Muscle of leg (tissue), 11 donors: ENCODE results near the gene GNB3. TPM values are rescaled to one million over a fixed set of nuclear protein-coding genes. Genes with fewer than 3 reads are reported as not detected.

Experiments used
- DNase-seq: peaks from one replicate; pipeline ENCODE4 v3.0.0; 2013
- H3K27ac ChIP-seq: one replicate; pipeline ENCODE4 v1.5.1; 2013; ENCODE audit warnings: mild to moderate bottlenecking, low read length, control low read depth
- H3K27me3 ChIP-seq: one replicate; pipeline ENCODE4 v1.6.1; 2013; ENCODE audit warnings: low read length; ENCODE audit not compliant: control insufficient read depth, insufficient read depth
- H3K36me3 ChIP-seq: one replicate; pipeline ENCODE4 v1.6.1; 2013; ENCODE audit warnings: low read length; ENCODE audit not compliant: control insufficient read depth, insufficient read depth
- H3K4me1 ChIP-seq: one replicate; pipeline ENCODE4 v1.6.1; 2013; ENCODE audit warnings: low read length; ENCODE audit not compliant: control insufficient read depth, insufficient read depth
- H3K4me3 ChIP-seq: one replicate; pipeline ENCODE4 v1.5.1; 2013; ENCODE audit warnings: low read length, control low read depth
- H3K9me3 ChIP-seq: replicated peaks from 2 replicates; pipeline ENCODE4 v1.6.1; 2013; ENCODE audit warnings: low read depth, low read length; ENCODE audit not compliant: control insufficient read depth
- WGBS: methylation state at CpG from one replicate; pipeline ENCODE4 v1.1.5; 2013; ENCODE audit warnings: missing lambda C conversion rate; ENCODE audit not compliant: insufficient coverage; 5-methylcytosine and 5-hydroxymethylcytosine counted together
- polyA plus RNA-seq, 8 donors: library from polyadenylated mRNA; unstranded; fragments of 120-200 nt; gene quantifications; one replicate each; pipeline versions ENCODE4 v1.2.1 to v1.2.3, GENCODE V29; 2013; ENCODE audit warnings: inconsistent platforms in 1 of 8, low replicate concordance in 1 of 8; ENCODE audit not compliant: insufficient read length in 8 of 8, insufficient read depth in 1 of 8
- total RNA-seq: library from RNA; stranded (reverse); fragments of 120-200 nt; gene quantifications from one replicate; pipeline ENCODE4 v1.2.4, GENCODE V29; 2013

The GNB3 gene
- total and polyA plus RNA-seq, 9 donors = 4.7 to 41.7 (median 22.4) TPM

- Histone ChIP-seq H3K9me3 (no peaks in the 10 kb centered on the region), H3K4me1 (peaks cover 64% of the 10 kb centered on the region), H3K27me3 (peaks cover 4% of the 10 kb centered on the region), H3K4me3 (peak overlapping the region; percentile 54), H3K27ac (peak overlapping the region; percentile 52), H3K36me3 (no peaks in the 10 kb centered on the region)
- WGBS = 21% methylated on average over 2 of the region's 7 CpGs
- DNase-seq = no peak
These were observed 18.1 kb upstream of the GNB3 start for GRCh38 chr12:6822426-6823135.

DNA sequence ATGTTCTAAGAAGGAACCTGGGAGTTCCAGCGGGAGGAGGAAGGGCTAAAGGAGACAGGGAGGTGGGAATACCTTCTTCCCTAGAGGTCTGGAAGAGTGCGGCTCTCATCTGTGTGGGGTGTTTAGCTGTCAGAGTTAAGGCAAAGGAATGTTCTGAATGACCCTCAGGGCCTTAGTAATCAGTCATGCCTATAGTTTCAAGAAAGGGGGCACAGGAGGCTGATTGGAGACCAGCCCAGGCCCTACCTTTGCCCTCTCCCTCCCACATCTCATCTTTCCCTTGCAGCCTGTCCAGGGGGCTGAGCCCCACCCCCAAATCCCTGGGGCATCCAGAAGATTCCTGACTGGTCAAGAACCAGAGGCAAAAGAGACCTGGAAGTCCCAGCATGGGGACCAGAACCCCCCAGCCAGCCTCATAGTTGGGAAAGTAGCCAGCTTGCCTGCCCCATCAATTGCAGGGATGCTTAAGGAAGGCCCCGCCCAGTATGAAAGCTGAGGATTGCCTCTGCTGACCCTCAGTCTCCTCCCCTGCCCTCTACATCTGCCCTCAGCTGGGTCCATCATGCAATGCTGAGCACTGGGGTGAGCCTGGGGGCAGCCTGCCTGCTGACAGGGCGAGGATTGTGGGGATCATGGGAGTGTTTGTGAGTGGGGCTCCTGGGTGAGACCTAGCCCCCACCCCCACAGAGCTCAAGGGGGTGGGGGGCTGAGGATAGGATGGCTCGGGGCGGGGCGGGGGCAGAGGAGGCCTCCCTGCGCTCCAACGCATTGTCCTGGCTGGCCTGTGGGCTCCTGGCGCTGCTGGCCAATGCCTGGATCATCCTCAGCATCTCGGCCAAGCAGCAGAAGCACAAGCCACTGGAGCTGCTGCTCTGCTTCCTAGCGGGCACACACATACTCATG is 17.3 kb upstream of the GNB3 start:
- Histone ChIP-seq H3K36me3 (no peaks in the 10 kb centered on the region), H3K27me3 (peaks cover 4% of the 10 kb centered on the region), H3K4me1 (peaks cover 67% of the 10 kb centered on the region), H3K27ac (no peak overlapping the region), H3K4me3 (no peak overlapping the region), H3K9me3 (no peaks in the 10 kb centered on the region)
- 88% methylated on average over 10 of the region's 12 CpGs for WGBS
- DNase-seq = no peak

DNA sequence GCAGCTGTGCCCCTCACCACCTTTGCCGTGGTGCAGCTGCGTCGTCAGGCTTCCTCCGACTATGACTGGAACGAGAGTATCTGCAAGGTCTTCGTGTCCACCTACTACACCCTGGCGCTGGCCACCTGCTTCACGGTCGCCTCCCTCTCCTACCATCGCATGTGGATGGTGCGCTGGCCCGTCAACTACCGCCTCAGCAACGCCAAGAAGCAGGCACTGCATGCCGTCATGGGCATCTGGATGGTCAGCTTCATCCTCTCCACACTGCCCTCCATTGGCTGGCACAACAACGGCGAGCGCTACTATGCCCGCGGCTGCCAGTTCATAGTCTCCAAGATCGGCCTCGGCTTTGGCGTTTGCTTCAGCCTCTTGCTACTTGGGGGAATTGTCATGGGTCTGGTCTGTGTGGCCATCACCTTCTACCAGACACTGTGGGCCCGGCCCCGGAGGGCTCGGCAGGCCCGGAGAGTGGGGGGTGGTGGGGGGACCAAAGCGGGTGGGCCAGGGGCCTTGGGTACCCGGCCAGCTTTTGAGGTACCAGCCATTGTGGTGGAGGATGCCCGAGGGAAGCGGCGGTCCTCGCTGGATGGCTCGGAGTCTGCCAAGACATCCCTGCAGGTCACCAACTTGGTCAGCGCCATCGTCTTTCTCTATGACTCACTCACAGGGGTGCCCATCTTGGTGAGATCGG is 16.5 kb upstream of the GNB3 start:
- no peaks in the 10 kb centered on the region for H3K9me3 ChIP-seq
- H3K27me3 ChIP-seq = peaks cover 8% of the 10 kb centered on the region
- DNase-seq = no peak
- H3K27ac ChIP-seq = no peak overlapping the region
- peaks cover 70% of the 10 kb centered on the region for H3K4me1 ChIP-seq
- 88% methylated on average over 22 of the region's 37 CpGs for WGBS
- H3K4me3 ChIP-seq = no peak overlapping the region
- H3K36me3 ChIP-seq = no peaks in the 10 kb centered on the region

DNA sequence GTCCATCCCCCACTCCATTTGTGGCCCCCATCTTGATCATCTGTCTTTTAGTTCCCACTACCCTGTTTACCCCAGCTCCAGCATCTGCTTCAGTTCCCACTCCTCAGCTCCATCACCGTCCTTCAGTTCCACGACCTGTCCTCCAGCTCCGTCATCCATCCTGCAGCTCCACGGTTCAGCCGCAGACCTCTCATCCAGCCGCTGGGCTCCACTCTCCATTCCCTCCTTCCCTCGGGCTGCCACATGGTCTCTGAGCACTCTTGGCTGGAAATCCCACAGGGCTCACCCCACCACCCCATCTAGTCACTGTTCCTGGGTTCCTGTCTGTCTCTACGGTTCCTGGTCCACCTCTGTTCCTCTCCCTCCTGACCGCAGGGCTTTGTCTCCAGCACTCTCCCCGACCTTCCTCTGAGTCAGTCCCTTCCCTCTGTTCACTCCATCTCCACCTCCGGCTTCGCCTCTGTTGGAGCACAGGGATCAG is 15.8 kb upstream of the GNB3 start:
- Histone ChIP-seq H3K27me3 (peaks cover 8% of the 10 kb centered on the region), H3K27ac (peak overlapping the region; percentile 88), H3K4me3 (peak overlapping the region; percentile 3), H3K4me1 (peaks cover 70% of the 10 kb centered on the region), H3K36me3 (peaks cover 3% of the 10 kb centered on the region), H3K9me3 (no peaks in the 10 kb centered on the region)
- DNase-seq = no peak
- 41% methylated on average over 11 of the region's 12 CpGs for WGBS

GRCh38 chr12:6825398-6826124 is 15.2 kb upstream of the GNB3 start:
- Histone ChIP-seq H3K4me3 (peak overlapping the region; percentile 3), H3K27me3 (peaks cover 8% of the 10 kb centered on the region)
- WGBS = 3% methylated on average over 15 of the region's 19 CpGs

DNA sequence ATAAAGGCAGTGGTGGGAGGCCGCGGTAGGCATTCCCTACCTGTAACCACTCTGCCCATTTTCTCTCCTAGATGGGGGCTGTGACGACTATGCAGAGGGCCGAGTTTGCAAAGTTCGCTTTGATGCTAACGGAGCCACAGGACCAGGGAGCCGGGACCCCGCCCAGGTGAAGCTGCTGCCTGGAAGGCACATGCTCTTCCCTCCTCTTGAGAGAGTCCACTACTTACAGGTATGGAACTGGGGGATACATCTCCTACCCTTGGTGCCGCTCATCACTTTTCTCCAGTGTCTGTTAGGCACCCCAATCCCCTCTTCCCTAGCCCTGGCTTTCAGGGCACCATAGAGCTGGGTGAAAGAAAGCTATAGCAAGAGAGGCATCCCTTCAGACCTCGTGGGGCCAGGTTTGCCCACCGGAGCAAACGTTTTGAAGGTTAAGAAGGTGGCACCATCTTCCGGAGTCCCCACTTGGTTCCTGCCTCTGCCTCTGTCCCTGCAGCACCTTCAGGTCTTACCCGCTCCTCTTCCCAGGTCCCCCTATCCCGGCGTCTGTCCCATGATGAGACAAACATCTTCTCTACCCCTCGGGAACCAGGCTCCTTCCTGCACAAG is 14.5 kb upstream of the GNB3 start:
- H3K9me3 ChIP-seq = no peaks in the 10 kb centered on the region
- DNase-seq = no peak
- WGBS = 69% methylated on average over 12 of the region's 17 CpGs
- peaks cover 62% of the 10 kb centered on the region for H3K4me1 ChIP-seq
- peaks cover 13% of the 10 kb centered on the region for H3K36me3 ChIP-seq
- H3K27ac ChIP-seq = peak overlapping the region; percentile 13
- H3K27me3 ChIP-seq = peaks cover 8% of the 10 kb centered on the region
- no peak overlapping the region for H3K4me3 ChIP-seq

More at GRCh38 chr12:6825398-6826124, 15.2 kb upstream of the GNB3 start:
- Histone ChIP-seq H3K36me3 (peaks cover 7% of the 10 kb centered on the region), H3K27ac (peak overlapping the region; percentile 88), H3K4me1 (peaks cover 69% of the 10 kb centered on the region), H3K9me3 (no peaks in the 10 kb centered on the region)
- peak; percentile 95 for DNase-seq

DNA sequence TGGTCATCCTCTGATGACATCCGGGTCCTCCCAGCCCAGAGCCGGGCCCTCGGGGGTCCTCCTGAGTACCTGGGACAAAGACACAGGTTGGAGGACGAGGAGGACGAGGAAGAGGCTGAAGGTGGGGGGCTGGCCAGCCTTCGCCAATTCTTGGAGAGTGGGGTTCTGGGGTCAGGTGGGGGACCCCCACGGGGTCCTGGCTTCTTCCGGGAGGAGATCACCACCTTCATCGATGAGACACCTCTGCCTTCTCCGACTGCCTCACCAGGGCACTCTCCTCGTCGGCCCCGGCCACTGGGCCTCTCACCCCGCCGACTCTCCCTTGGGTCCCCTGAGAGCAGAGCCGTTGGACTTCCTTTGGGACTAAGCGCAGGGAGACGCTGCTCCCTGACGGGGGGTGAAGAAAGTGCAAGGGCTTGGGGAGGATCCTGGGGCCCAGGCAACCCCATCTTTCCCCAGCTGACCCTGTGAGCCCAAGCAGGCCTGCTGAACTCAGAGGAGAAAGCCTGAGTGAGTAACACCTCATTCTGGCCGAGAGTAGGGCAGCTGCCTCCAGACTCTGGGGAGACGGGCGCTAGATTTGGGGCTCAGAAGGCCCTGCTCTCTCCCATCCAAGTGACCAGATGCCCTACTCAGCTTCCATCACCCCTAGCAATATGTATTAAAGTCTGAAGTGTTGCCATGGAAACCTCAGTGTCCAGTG is 13.8 kb upstream of the GNB3 start:
- no peak overlapping the region for H3K4me3 ChIP-seq
- H3K27ac ChIP-seq = peak overlapping the region; percentile 81
- 61% methylated on average over 14 of the region's 22 CpGs for WGBS

GRCh38 chr12:6827437-6827911 is 13.3 kb upstream of the GNB3 start:
- Histone ChIP-seq H3K27me3 (peaks cover 8% of the 10 kb centered on the region), H3K4me1 (peaks cover 53% of the 10 kb centered on the region), H3K9me3 (no peaks in the 10 kb centered on the region), H3K4me3 (peak overlapping the region; percentile 9), H3K36me3 (peaks cover 26% of the 10 kb centered on the region), H3K27ac (peak overlapping the region; percentile 81)
- 0% methylated on average over 3 of the region's 8 CpGs for WGBS
- DNase-seq = peak; percentile 95

More for the DNA sequence above, 13.8 kb upstream of the GNB3 start:
- peaks cover 59% of the 10 kb centered on the region for H3K4me1 ChIP-seq
- H3K36me3 ChIP-seq = peaks cover 20% of the 10 kb centered on the region
- DNase-seq = no peak
- no peaks in the 10 kb centered on the region for H3K9me3 ChIP-seq
- peaks cover 8% of the 10 kb centered on the region for H3K27me3 ChIP-seq
